ENCODE data around the gene ANKS1B.
"Not testable (repeated sequence)": the region's sequence is repeated elsewhere in the genome, so short reads cannot be mapped to it uniquely, and the experiment has no call there.

The ANKS1B gene

GRCh38 chr12:99766408-99766807 lies 218.3 kb downstream of the ANKS1B start:
- no peak for DNase-seq

- no peak for DNase-seq
Measured at GRCh38 chr12:99765469-99766114, 219.1 kb downstream of the ANKS1B start.

- no peak for DNase-seq
Measured at GRCh38 chr12:99759444-99759843, 225.3 kb downstream of the ANKS1B start.

- DNase-seq = no peak
Measured at GRCh38 chr12:99758997-99759396, 225.7 kb downstream of the ANKS1B start.

- DNase-seq = no peak
Measured at GRCh38 chr12:99752740-99753139, 232.0 kb downstream of the ANKS1B start.

- no peak for DNase-seq
Measured at GRCh38 chr12:99746538-99746937, 238.2 kb downstream of the ANKS1B start.

- DNase-seq = no peak
Measured at GRCh38 chr12:99745895-99746294, 238.8 kb downstream of the ANKS1B start.

GRCh38 chr12:99745121-99745520 lies 239.6 kb downstream of the ANKS1B start:
- DNase-seq = no peak

- DNase-seq = no peak
Measured at GRCh38 chr12:99736760-99737269, 247.9 kb downstream of the ANKS1B start.

- no peak for DNase-seq
Measured at GRCh38 chr12:99732131-99732530, 252.6 kb downstream of the ANKS1B start.

GRCh38 chr12:99722690-99723486 lies 261.8 kb downstream of the ANKS1B start:
- DNase-seq = no peak

GRCh38 chr12:99721715-99722275 lies 262.9 kb downstream of the ANKS1B start:
- no peak for DNase-seq

- DNase-seq = not testable (repeated sequence)
Measured at GRCh38 chr12:99720083-99720465, 264.7 kb downstream of the ANKS1B start.

- DNase-seq = not testable (repeated sequence)
Measured at GRCh38 chr12:99719411-99720082, 265.2 kb downstream of the ANKS1B start.

- not testable (repeated sequence) for DNase-seq
Measured at GRCh38 chr12:99715841-99716510, 268.8 kb downstream of the ANKS1B start.

GRCh38 chr12:99714921-99715320 lies 269.8 kb downstream of the ANKS1B start:
- not testable (repeated sequence) for DNase-seq

- no peak for DNase-seq
Measured at GRCh38 chr12:99713946-99714520, 270.7 kb downstream of the ANKS1B start.

- DNase-seq = no peak
Measured at GRCh38 chr12:99712281-99712680, 272.5 kb downstream of the ANKS1B start.

GRCh38 chr12:99711246-99711645 lies 273.5 kb downstream of the ANKS1B start:
- DNase-seq = no peak

- no peak for DNase-seq
Measured at GRCh38 chr12:99709619-99710018, 275.1 kb downstream of the ANKS1B start.

- DNase-seq = peak in 2 of 56 donors; percentile 0 to 9
Measured at GRCh38 chr12:99709116-99709515, 275.6 kb downstream of the ANKS1B start.

Data from nucleus accumbens (tissue), 56 donors.